ENCODE data around the gene CEP170B.

- TF ChIP-seq MYC (IDR thresholded peaks at IDR 0.05; ENCODE audit: low read depth, low read length) = no peak
- TF ChIP-seq CTCF (IDR thresholded peaks at IDR 0.05; ENCODE audit: extremely low read depth in 1 of 2, insufficient read depth in 1 of 2, low read depth in 1 of 2, low read length in 2 of 2) = no peak
- TF ChIP-seq POLR2A (IDR thresholded peaks at IDR 0.05; ENCODE audit: low read depth, low read length) = no peak
- TF ChIP-seq MAX (IDR thresholded peaks at IDR 0.05; ENCODE audit: insufficient read depth, insufficient read length) = no peak
- TF ChIP-seq EZH2 (IDR thresholded peaks at IDR 0.05; ENCODE audit: borderline replicate concordance, low read depth, low read length, severe bottlenecking) = no peak
- no peak for TF ChIP-seq POLR2AphosphoS5 (IDR thresholded peaks at IDR 0.05; ENCODE audit: insufficient read depth, low read depth, low read length)
Measured at GRCh38 chr14:104912053-104912452, 47.0 kb downstream of the CEP170B start.
